HepG2 (cell line): ENCODE measurements around the gene PSG5. TPM values are rescaled to one million over a fixed set of nuclear protein-coding genes. Genes with fewer than 3 reads are reported as not detected.
"Not testable (repeated sequence)": the region's sequence is repeated elsewhere in the genome, so short reads cannot be mapped to it uniquely, and the experiment has no call there.

Experiments
- ATAC-seq: fragments of 200-7000 bp; cut with Tn5 transposase; 3 replicates; pipeline ENCODE4 v1.9.1; 2020; ENCODE audit warnings: mild to moderate bottlenecking, moderate library complexity
- Bru-seq: library from RNA; stranded (reverse); fragments of 400-500 nt; gene quantifications from one replicate; lab custom pipeline; 2021; lab: Mats Ljungman, UMichigan
- BruChase-seq, 2 experiments: library from RNA; stranded (reverse); fragments of 400-500 nt; gene quantifications; one replicate each; lab custom pipeline; 2021; lab: Mats Ljungman, UMichigan
- BruUV-seq: library from RNA; stranded (reverse); fragments of 400-500 nt; replicated peaks from 2 replicates; lab custom pipeline; 2021; lab: Mats Ljungman, UMichigan
- CTCF ChIA-PET: fragments of 300-600 bp; formaldehyde crosslinking; extraction: SDS; loops from one replicate; lab custom pipeline; 2021; ENCODE audit warnings: low total read pairs, inconsistent platforms, low intra/inter-chr PET ratio; lab: Yijun Ruan, JAX
- POLR2A ChIA-PET: fragments of 350-600 bp; sonication (Branson Sonifier 250); formaldehyde crosslinking; loops from one replicate; lab custom pipeline; 2020; ENCODE audit warnings: antibody characterized with exemption, inconsistent platforms; lab: Yijun Ruan, JAX
- DNase-seq: peaks from one replicate; pipeline ENCODE4 v3.0.0-alpha.2; 2015; ENCODE audit warnings: low spot score
- FAIRE-seq: peaks from 3 replicates; lab custom pipeline; 2011; peaks lifted over from hg19 to GRCh38; lab: Jason Lieb, UNC
- H2AFZ ChIP-seq: one replicate; pipeline ENCODE4 v1.6.1; 2011; ENCODE audit warnings: low read length, inconsistent platforms
- H3K27ac ChIP-seq: fragments of 300-600 bp; 3 replicates; pipeline ENCODE4 v1.8.0; 2011; ENCODE audit warnings: mixed run types, mild to moderate bottlenecking, mixed read lengths, low read length, inconsistent platforms; ENCODE audit not compliant: insufficient read depth; ENCODE audit errors: extremely low read length
- H3K27me3 ChIP-seq, 2 experiments: fragments of 200-600 bp in 1 of 2; 2 replicates in 1 of 2; 3 replicates in 1 of 2; pipeline versions ENCODE4 v1.6.0 to v1.8.0; 2011; ENCODE audit warnings: low read length in 2 of 2, mild to moderate bottlenecking in 2 of 2, moderate library complexity in 2 of 2, inconsistent platforms in 1 of 2; ENCODE audit not compliant: insufficient read depth in 2 of 2, control insufficient read depth in 1 of 2
- H3K36me3 ChIP-seq, 2 experiments: fragments of 200-600 bp in 1 of 2; replicated peaks in 1 of 2; 2 replicates in 1 of 2; 3 replicates in 1 of 2; pipeline versions ENCODE4 v1.5.1 to v1.8.0; 2011; ENCODE audit warnings: low read length in 2 of 2, inconsistent platforms in 1 of 2; ENCODE audit not compliant: insufficient read depth in 2 of 2, control insufficient read depth in 1 of 2
- H3K4me1 ChIP-seq: 2 replicates; pipeline ENCODE4 v1.5.1; 2012; ENCODE audit warnings: low read length, inconsistent platforms; ENCODE audit not compliant: insufficient read depth
- H3K4me2 ChIP-seq: 2 replicates; pipeline ENCODE4 v1.6.0; 2011; ENCODE audit warnings: low read depth, low read length, inconsistent platforms
- H3K4me3 ChIP-seq, 3 experiments: fragments of 200-600 bp in 1 of 3; sonication (generic), shearing (Covaris generic) in 1 of 3; replicated peaks in 1 of 3; 2 replicates each; pipeline ENCODE4 v1.5.1; 2011 to 2016; ENCODE audit warnings: low read length in 3 of 3, inconsistent platforms in 2 of 3, low read depth in 2 of 3, mild to moderate bottlenecking in 2 of 3, control low read depth in 1 of 3, mixed read lengths in 1 of 3; ENCODE audit not compliant: insufficient read depth in 1 of 3
- H3K79me2 ChIP-seq: one replicate; pipeline ENCODE4 v1.6.1; 2011; ENCODE audit warnings: low read length, inconsistent platforms; ENCODE audit not compliant: insufficient read depth
- H3K9ac ChIP-seq: 2 replicates; pipeline ENCODE4 v1.6.0; 2011; ENCODE audit warnings: mild to moderate bottlenecking, low read depth, low read length, inconsistent platforms; ENCODE audit not compliant: insufficient read depth
- H3K9me3 ChIP-seq: 2 replicates; pipeline ENCODE4 v1.5.1; 2012; ENCODE audit warnings: mild to moderate bottlenecking, low read length
- H4K20me1 ChIP-seq: 2 replicates; pipeline ENCODE4 v1.6.0; 2011; ENCODE audit warnings: inconsistent platforms, mild to moderate bottlenecking, low read length, moderate library complexity; ENCODE audit not compliant: insufficient read depth
- WGBS: methylation state at CpG from one replicate; pipeline ENCODE4 v1.1.6; 2017; ENCODE audit warnings: low lambda C conversion rate; 5-methylcytosine and 5-hydroxymethylcytosine counted together
- in situ Hi-C: cut with HindIII; loops from 2 replicates; pipeline ENCODE4 v1.10.0; 2017; ENCODE audit warnings: low pct_unique_long_range_greater_than_20kb; ENCODE audit not compliant: extremely low pct_ligation_motif_present
- intact Hi-C: fragments of 100-400 bp; cut with micrococcal nuclease; formaldehyde crosslinking; loops from one replicate; pipeline ENCODE4 v1.10.0; 2022; ENCODE audit not compliant: unreplicated experiment
- long read RNA-seq, 2 experiments: library from RNA in 1 of 2; library from polyadenylated mRNA in 1 of 2; stranded (forward) in 1 of 2; unstranded in 1 of 2; transcript quantifications; one replicate each; pipeline ENCODE4 v2.0.0, GENCODE V29; 2019 to 2022
- polyA minus RNA-seq, 3 experiments: library from RNA; depleted of rRNA, polyadenylated mRNA; stranded (reverse); fragments of >200 nt; gene quantifications; 2 replicates each; pipeline ENCODE4 v1.2.3, GENCODE V29; 2011; ENCODE audit warnings: low replicate concordance in 1 of 3
- polyA plus RNA-seq, 8 experiments: library from polyadenylated mRNA; depleted of rRNA in 3 of 8; stranded (reverse) in 7 of 8; unstranded in 1 of 8; fragments of >200 nt; fragmentation: Illumina TruSeq in 4 of 8; extraction: Trizol in 4 of 8; gene quantifications; 2 replicates each; pipeline versions ENCODE4 v1.2.1 to v1.2.3, GENCODE V29; 2011 to 2016; ENCODE audit warnings: low read depth in 4 of 8, missing spikeins in 1 of 8, mixed read lengths in 1 of 8; ENCODE audit not compliant: insufficient read depth in 1 of 8
- total RNA-seq, 5 experiments: library from RNA; depleted of rRNA; stranded (reverse); fragments of >200 nt; fragmentation: Illumina TruSeq; extraction: Trizol; gene quantifications; 2 replicates each; pipeline ENCODE4 v1.2.3, GENCODE V29; 2016; ENCODE audit warnings: low read depth in 1 of 5

The PSG5 gene
- total RNA-seq (2016; rRNA removed; fragmentation: Illumina TruSeq; extraction: Trizol) (not detected in 2 replicates), polyA plus RNA-seq (2011; rRNA removed) (not detected in 2 replicates), polyA minus RNA-seq (2011; rRNA and poly(A)+ RNA removed; ENCODE audit: low replicate concordance) (0.42 TPM in 1 of 2 replicates, not detected in the other), Bru-seq, nascent RNA (not detected), BruChase-seq, experiment 1, labeled RNA remaining after a 6-hour chase (not detected), BruChase-seq, experiment 2, labeled RNA remaining after a 2-hour chase (not detected)
- not detected in 2 replicates for total RNA-seq (2016; cell fraction: cytosol; rRNA removed; fragmentation: Illumina TruSeq; extraction: Trizol; ENCODE audit: low read depth)
- total RNA-seq (2016; cell fraction: insoluble cytoplasmic fraction; rRNA removed; fragmentation: Illumina TruSeq; extraction: Trizol), result not detected in 2 replicates
- total RNA-seq (2016; cell fraction: membrane; rRNA removed; fragmentation: Illumina TruSeq; extraction: Trizol), result not detected in 2 replicates
- not detected in 2 replicates for total RNA-seq (2016; cell fraction: nucleus; rRNA removed; fragmentation: Illumina TruSeq; extraction: Trizol)
- not detected in 2 replicates for polyA plus RNA-seq (2011; cell fraction: cytosol; rRNA removed)
- not detected in 2 replicates for polyA plus RNA-seq (2011; cell fraction: nucleus; rRNA removed)
- not detected in 2 replicates for polyA plus RNA-seq (2012)
- not detected in 2 replicates for polyA plus RNA-seq (2016; cell fraction: cytosol; fragmentation: Illumina TruSeq; extraction: Trizol; ENCODE audit: low read depth)
- not detected in 2 replicates for polyA plus RNA-seq (2016; cell fraction: insoluble cytoplasmic fraction; fragmentation: Illumina TruSeq; extraction: Trizol; ENCODE audit: low read depth)
- polyA plus RNA-seq (2016; cell fraction: membrane; fragmentation: Illumina TruSeq; extraction: Trizol; ENCODE audit: low read depth), result not detected in 2 replicates
- not detected in 2 replicates for polyA plus RNA-seq (2016; cell fraction: nucleus; fragmentation: Illumina TruSeq; extraction: Trizol; ENCODE audit: insufficient read depth, low read depth)
- not detected in 2 replicates for polyA minus RNA-seq (2011; cell fraction: cytosol; rRNA and poly(A)+ RNA removed)
- 0.13 TPM in 1 of 2 replicates, not detected in the other for polyA minus RNA-seq (2011; cell fraction: nucleus; rRNA and poly(A)+ RNA removed)
- long read RNA-seq, experiment 1, result 0 reads
- long read RNA-seq, experiment 2, result 0 reads

GRCh38 chr19:43186311-43186935, at the start of gene PSG5:
PSG5 (minus strand) TSS chr19:43186536; CDS start chr19:43186405, 131 bp downstream.
- in situ Hi-C loops, BruUV-seq, H3K79me2 ChIP-seq, FAIRE-seq, H3K27me3 ChIP-seq, H3K4me3 ChIP-seq, H3K36me3 ChIP-seq, POLR2A ChIA-PET, H3K9ac ChIP-seq, intact Hi-C loops, ATAC-seq, H4K20me1 ChIP-seq, DNase-seq, H3K4me2 ChIP-seq, CTCF ChIA-PET, H3K27ac ChIP-seq, H2AFZ ChIP-seq, H3K4me1 ChIP-seq, H3K9me3 ChIP-seq: not testable (repeated sequence)
- 18% methylated on average over 7 of the region's 7 CpGs for WGBS

GRCh38 chr19:43235686-43236085, 49.4 kb upstream of the PSG5 start:
- FAIRE-seq, H3K27ac ChIP-seq, ATAC-seq, H3K79me2 ChIP-seq, DNase-seq, POLR2A ChIA-PET, H3K4me3 ChIP-seq, H3K27me3 ChIP-seq, CTCF ChIA-PET, H2AFZ ChIP-seq, BruUV-seq, intact Hi-C loops, in situ Hi-C loops, H3K4me1 ChIP-seq, H3K36me3 ChIP-seq, H4K20me1 ChIP-seq, H3K9me3 ChIP-seq, H3K9ac ChIP-seq, H3K4me2 ChIP-seq: not testable (repeated sequence)
- WGBS, result 24% methylated on average over 3 of the region's 3 CpGs
